Activated naive CD8-positive, alpha-beta T cell treated with anti-CD3 and anti-CD28 coated beads, Interleukin-2, amount 10 ng/mL, durations not matched to agents 7 days and 5 days (primary cell): ENCODE measurements around the gene LONP2. TPM values are rescaled to one million over a fixed set of nuclear protein-coding genes. Genes with fewer than 3 reads are reported as not detected.
"Not testable (repeated sequence)": the region's sequence is repeated elsewhere in the genome, so short reads cannot be mapped to it uniquely, and the experiment has no call there.

Experiments used
- ATAC-seq: fragments of 150-1000 bp; cut with Tn5 transposase; one replicate; pipeline ENCODE4 v1.10.0; 2021; ENCODE audit warnings: low read depth, moderate library complexity
- POLR2A ChIA-PET: fragments of 350-600 bp; sonication (Branson Sonifier 250); formaldehyde crosslinking; loops from one replicate; lab custom pipeline; 2021; ENCODE audit warnings: antibody characterized with exemption; lab: Charles Lee
- DNase-seq: peaks from one replicate; pipeline ENCODE4 v3.0.0; 2021
- H3K27ac Mint-ChIP-seq: one replicate; pipeline ENCODE4 v1.8.0; 2022; ENCODE audit warnings: mild to moderate bottlenecking, mixed read lengths
- H3K27me3 Mint-ChIP-seq: one replicate; pipeline ENCODE4 v1.8.0; 2022; ENCODE audit warnings: mild to moderate bottlenecking, moderate library complexity, mixed read lengths
- H3K36me3 Mint-ChIP-seq: one replicate; pipeline ENCODE4 v1.8.0; 2021; ENCODE audit warnings: mild to moderate bottlenecking, mixed read lengths
- H3K4me1 Mint-ChIP-seq: one replicate; pipeline ENCODE4 v1.8.0; 2021; ENCODE audit warnings: mixed read lengths
- H3K4me3 Mint-ChIP-seq: one replicate; pipeline ENCODE4 v1.8.0; 2022; ENCODE audit warnings: mild to moderate bottlenecking, moderate library complexity, mixed read lengths
- H3K9me3 Mint-ChIP-seq: one replicate; pipeline ENCODE4 v1.8.0; 2021; ENCODE audit warnings: mixed read lengths
- total RNA-seq, 2 experiments: library from RNA; stranded (reverse); gene quantifications; one replicate each; pipeline ENCODE4 v1.2.3, GENCODE V29; 2021

Gene LONP2
- total RNA-seq, 2 experiments from 2014 or later = 66.3 to 70.0 TPM

- no peaks in the 10 kb centered on the region for H3K36me3 Mint-ChIP-seq
- no peaks in the 10 kb centered on the region for H3K4me1 Mint-ChIP-seq
- H3K4me3 Mint-ChIP-seq = no peak overlapping the region
- no peak overlapping the region for H3K27ac Mint-ChIP-seq
- no peak for DNase-seq
- H3K27me3 Mint-ChIP-seq = peaks cover 2% of the 10 kb centered on the region
- POLR2A ChIA-PET = no interaction called here
- ATAC-seq = no peak
- peaks cover 2% of the 10 kb centered on the region for H3K9me3 Mint-ChIP-seq
Observed at GRCh38 chr16:48218473-48218872, 25.6 kb upstream of the LONP2 start.

DNA sequence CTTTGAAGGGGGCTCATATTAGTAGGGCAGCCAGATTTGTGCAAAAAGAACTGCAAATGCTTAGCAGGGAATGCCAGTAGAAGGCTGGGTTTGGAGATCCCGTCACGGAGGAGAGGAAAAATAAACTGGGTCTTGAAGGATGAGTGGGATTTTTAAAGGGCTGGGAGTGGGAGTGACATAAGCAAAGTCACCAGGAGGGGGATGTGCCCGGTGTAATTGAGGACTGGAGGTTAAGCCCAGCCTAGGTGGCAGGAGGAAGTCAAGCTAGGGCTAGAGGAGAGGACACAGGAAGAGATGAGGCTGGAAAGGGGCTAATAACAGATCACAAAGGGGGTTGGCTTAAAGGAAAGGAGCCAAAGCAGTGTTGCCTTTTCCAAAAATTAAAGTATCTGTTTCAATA lies 23.2 kb upstream of the LONP2 start:
- H3K27ac Mint-ChIP-seq = no peak overlapping the region
- no peaks in the 10 kb centered on the region for H3K36me3 Mint-ChIP-seq
- H3K9me3 Mint-ChIP-seq = peaks cover 2% of the 10 kb centered on the region
- no peak overlapping the region for H3K4me3 Mint-ChIP-seq
- peaks cover 2% of the 10 kb centered on the region for H3K27me3 Mint-ChIP-seq
- ATAC-seq (no peak), DNase-seq (no peak)
- no peaks in the 10 kb centered on the region for H3K4me1 Mint-ChIP-seq
- POLR2A ChIA-PET = no interaction called here

- H3K27ac Mint-ChIP-seq = no peak overlapping the region
- POLR2A ChIA-PET = interaction anchor here (0.6 kb wide), 1 partner anchor 430 kb away, joined by 5 read pairs; no protein-coding TSS in a partner anchor
- H3K4me1 Mint-ChIP-seq = no peaks in the 10 kb centered on the region
- no peak overlapping the region for H3K4me3 Mint-ChIP-seq
- DNase-seq (no peak), ATAC-seq (no peak)
- peaks cover 2% of the 10 kb centered on the region for H3K9me3 Mint-ChIP-seq
- H3K36me3 Mint-ChIP-seq = no peaks in the 10 kb centered on the region
- no peaks in the 10 kb centered on the region for H3K27me3 Mint-ChIP-seq
Observed at GRCh38 chr16:48223490-48223889, 20.6 kb upstream of the LONP2 start.

DNA sequence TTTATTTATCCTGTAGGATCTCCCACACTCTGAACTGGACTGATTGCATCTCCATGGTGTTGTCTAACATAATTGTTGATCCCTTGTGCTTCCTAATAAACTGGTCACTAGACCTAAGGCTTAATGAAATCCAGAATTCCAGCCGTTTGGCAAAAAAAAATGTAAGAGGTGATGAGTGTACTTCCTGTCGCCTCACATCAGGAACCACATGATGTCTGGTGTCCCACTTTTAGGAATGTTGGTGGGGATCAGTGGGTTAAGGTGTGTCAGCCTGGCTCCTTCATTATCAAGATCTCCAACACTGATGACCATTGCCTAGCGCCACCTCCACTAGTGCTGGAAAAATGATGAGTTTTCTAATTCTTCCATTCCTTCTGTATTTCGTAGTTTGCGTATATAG lies 18.6 kb upstream of the LONP2 start:
- ATAC-seq (no peak), DNase-seq (no peak)
- Mint-ChIP-seq H3K27ac (no peak overlapping the region), H3K9me3 (no peaks in the 10 kb centered on the region), H3K4me1 (no peaks in the 10 kb centered on the region), H3K27me3 (no peaks in the 10 kb centered on the region), H3K4me3 (no peak overlapping the region), H3K36me3 (no peaks in the 10 kb centered on the region)
- POLR2A ChIA-PET = no interaction called here

DNA sequence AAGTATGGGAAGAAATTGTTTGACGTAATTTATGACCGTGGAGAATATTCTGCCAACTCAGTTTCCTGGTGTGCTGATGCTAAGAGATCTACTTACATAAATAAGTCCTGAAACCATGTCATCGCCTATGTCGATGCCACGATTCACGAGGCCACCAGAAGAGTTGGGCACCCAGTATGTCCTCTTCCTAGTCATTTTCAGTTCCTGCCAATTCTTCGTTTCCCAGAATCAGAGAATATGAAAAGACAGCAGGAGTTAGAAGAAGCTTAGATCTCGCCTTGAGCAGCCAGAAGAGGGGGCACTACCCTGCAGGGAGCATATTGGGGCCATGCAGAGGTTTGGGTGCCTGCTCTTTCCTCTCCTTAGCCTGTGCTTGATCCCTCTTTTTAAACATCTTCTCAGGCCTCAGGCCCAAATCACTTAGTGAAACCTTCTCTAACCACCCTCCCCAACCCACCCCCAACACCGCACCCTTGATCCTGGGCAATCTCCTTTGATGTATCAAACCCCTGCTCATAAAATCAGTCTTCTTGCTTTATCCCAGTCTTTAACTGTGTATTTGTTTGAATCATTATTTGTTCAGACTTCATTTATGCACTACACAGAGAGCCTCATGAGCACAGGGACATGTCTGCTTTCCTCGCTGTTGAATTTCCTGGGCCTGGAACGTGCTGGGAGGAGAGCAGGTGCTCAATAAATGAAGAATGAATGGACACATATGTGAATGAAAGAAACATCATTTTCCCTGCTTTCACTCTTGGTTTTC lies 12.2 kb upstream of the LONP2 start:
- Mint-ChIP-seq H3K4me3 (peak overlapping the region; percentile 29), H3K36me3 (no peaks in the 10 kb centered on the region), H3K9me3 (no peaks in the 10 kb centered on the region), H3K4me1 (peaks cover 18% of the 10 kb centered on the region), H3K27me3 (peaks cover 2% of the 10 kb centered on the region), H3K27ac (peak overlapping the region; percentile 60)
- POLR2A ChIA-PET = no interaction called here
- peak; percentile 86 for ATAC-seq
- DNase-seq = peak; percentile 52

DNA sequence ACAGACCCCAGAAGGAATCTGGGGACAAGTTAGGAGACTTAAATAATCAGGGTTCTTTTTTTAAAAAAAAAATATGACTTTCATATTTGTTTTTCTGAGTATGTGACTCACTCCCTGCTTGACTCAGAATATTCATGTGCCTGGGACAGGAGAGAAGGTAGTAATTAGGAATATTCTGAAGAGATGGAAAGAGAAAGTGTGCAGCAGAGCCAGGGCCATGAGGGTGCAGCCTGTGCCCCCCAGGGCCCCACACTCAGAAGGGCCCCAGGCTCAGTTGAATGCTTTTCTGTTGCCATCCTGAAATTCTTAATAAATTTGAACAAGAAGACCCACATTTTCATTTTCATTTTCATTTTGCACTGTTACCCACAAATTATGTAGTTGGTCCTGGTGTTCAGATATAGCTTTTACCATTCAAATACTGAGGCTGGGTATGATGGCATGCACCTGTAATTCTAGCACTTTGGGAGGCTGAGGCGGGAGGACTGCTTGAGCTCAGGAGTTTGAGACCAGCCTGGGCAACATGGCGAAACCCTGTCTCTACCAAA lies 11.5 kb upstream of the LONP2 start:
- DNase-seq = no peak
- POLR2A ChIA-PET = no interaction called here
- Mint-ChIP-seq H3K27me3 (peaks cover 2% of the 10 kb centered on the region), H3K4me3 (peak overlapping the region; percentile 29), H3K27ac (peak overlapping the region; percentile 60), H3K36me3 (no peaks in the 10 kb centered on the region), H3K9me3 (no peaks in the 10 kb centered on the region), H3K4me1 (peaks cover 18% of the 10 kb centered on the region)
- ATAC-seq = peak; percentile 36

GRCh38 chr16:48234630-48235029 lies 9.5 kb upstream of the LONP2 start:
- H3K4me3 Mint-ChIP-seq = no peak overlapping the region
- peaks cover 2% of the 10 kb centered on the region for H3K27me3 Mint-ChIP-seq

DNA sequence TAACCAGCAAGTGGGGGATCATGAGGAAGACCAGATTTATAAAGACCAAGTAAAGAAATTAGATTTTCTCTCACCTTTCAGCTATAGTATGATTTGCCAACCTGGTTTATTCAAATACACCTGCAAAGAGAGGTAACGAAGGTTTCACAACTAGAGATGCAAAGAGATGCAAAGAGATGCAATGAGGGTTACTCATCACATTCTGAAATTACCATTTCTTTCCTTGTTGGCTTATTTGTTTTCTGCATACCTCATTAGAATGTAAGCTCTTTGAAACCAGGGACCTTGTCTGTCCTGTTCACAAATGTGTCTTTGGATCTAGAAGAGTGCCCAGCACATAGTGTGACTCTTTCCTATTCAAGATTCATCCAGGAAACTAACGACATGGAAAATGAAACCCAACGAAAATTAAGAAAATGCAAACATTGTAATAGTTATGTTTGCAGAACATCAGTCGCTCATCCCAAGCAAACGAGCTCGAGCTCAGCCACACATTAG lies 9.0 kb upstream of the LONP2 start:
- H3K4me3 Mint-ChIP-seq = no peak overlapping the region
- DNase-seq (no peak), ATAC-seq (no peak)
- peaks cover 2% of the 10 kb centered on the region for H3K27me3 Mint-ChIP-seq
- H3K36me3 Mint-ChIP-seq = no peaks in the 10 kb centered on the region
- POLR2A ChIA-PET = no interaction called here
- peaks cover 18% of the 10 kb centered on the region for H3K4me1 Mint-ChIP-seq
- H3K27ac Mint-ChIP-seq = no peak overlapping the region
- H3K9me3 Mint-ChIP-seq = no peaks in the 10 kb centered on the region

More at GRCh38 chr16:48234630-48235029, 9.5 kb upstream of the LONP2 start:
- POLR2A ChIA-PET = no interaction called here
- Mint-ChIP-seq H3K36me3 (no peaks in the 10 kb centered on the region), H3K27ac (no peak overlapping the region), H3K9me3 (no peaks in the 10 kb centered on the region), H3K4me1 (peaks cover 18% of the 10 kb centered on the region)
- DNase-seq = no peak
- no peak for ATAC-seq

GRCh38 chr16:48235556-48236136 lies 8.5 kb upstream of the LONP2 start:
- Mint-ChIP-seq H3K9me3 (no peaks in the 10 kb centered on the region), H3K4me1 (peaks cover 18% of the 10 kb centered on the region), H3K27ac (no peak overlapping the region), H3K4me3 (no peak overlapping the region), H3K27me3 (peaks cover 2% of the 10 kb centered on the region), H3K36me3 (no peaks in the 10 kb centered on the region)
- POLR2A ChIA-PET = interaction anchor here (0.6 kb wide), 2 partner anchors 46 to 95 kb away, joined by 3 read pairs; no protein-coding TSS in a partner anchor
- ATAC-seq (no peak), DNase-seq (no peak)

DNA sequence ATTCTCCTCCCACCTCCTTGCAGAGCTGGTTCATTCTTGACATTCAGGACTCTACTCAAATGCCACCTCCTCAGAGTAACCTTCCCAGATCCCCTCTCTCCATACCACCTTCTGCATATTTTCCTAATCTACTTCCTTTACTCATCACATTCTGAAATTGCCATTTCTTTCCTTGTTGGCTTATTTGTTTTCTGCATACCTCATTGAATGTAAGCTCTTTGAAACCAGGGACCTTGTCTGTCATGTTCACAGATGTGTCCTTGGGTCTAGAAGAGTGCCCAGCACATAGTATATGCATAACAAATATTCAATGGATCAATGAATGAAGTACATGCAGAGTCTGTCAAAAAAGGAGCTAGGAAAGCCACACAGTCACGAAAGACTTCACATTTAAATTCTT lies 7.8 kb upstream of the LONP2 start:
- H3K27ac Mint-ChIP-seq = no peak overlapping the region

GRCh38 chr16:48240147-48240546 lies 4.0 kb upstream of the LONP2 start:
- H3K4me1 Mint-ChIP-seq, DNase-seq, H3K27me3 Mint-ChIP-seq, H3K9me3 Mint-ChIP-seq, ATAC-seq, POLR2A ChIA-PET, H3K36me3 Mint-ChIP-seq, H3K27ac Mint-ChIP-seq, H3K4me3 Mint-ChIP-seq: not testable (repeated sequence)

More for the DNA sequence above, 7.8 kb upstream of the LONP2 start:
- Mint-ChIP-seq H3K36me3 (no peaks in the 10 kb centered on the region), H3K9me3 (peaks cover 3% of the 10 kb centered on the region), H3K4me1 (peaks cover 16% of the 10 kb centered on the region), H3K27me3 (peaks cover 2% of the 10 kb centered on the region), H3K4me3 (no peak overlapping the region)
- DNase-seq (no peak), ATAC-seq (no peak)
- POLR2A ChIA-PET = interaction anchor here (0.6 kb wide), 1 partner anchor 46 kb away, joined by 3 read pairs; no protein-coding TSS in a partner anchor

- H3K9me3 Mint-ChIP-seq = peaks cover 3% of the 10 kb centered on the region
- peak overlapping the region; percentile 92 for H3K27ac Mint-ChIP-seq
- H3K4me3 Mint-ChIP-seq = peak overlapping the region; percentile 99
- ATAC-seq = no peak
- no peaks in the 10 kb centered on the region for H3K27me3 Mint-ChIP-seq
- peaks cover 22% of the 10 kb centered on the region for H3K4me1 Mint-ChIP-seq
- H3K36me3 Mint-ChIP-seq = peaks cover 5% of the 10 kb centered on the region
- no peak for DNase-seq
- POLR2A ChIA-PET = interaction anchor here (0.8 to 1.3 kb wide), 4 partner anchors 122 to 378 kb away, joined by 3 to 5 read pairs (median 3); partner anchors contain the start of gene SIAH1
Observed at GRCh38 chr16:48244863-48245195, 729 bp downstream of the LONP2 start.

DNA sequence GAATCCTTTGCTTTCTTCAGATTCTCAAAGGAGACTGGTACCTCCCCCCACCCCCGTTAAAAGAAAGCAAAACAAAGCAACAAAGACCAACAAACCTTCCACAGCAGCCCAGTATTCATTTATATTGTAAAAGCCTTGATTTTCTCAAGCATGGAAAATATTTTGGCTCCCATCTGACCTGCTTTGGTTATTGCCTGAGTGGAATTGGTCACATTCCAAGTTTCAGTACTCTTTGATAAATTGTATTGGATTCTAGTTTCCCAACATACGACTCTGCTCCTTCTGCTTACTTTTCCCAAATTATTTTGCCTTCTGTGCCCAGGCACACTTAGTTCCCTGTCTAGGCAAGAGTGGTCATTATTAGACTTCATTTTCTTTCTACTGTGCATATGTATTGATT lies 2.0 kb downstream of the LONP2 start:
- DNase-seq = no peak
- peaks cover 25% of the 10 kb centered on the region for H3K4me1 Mint-ChIP-seq
- POLR2A ChIA-PET = no interaction called here
- H3K9me3 Mint-ChIP-seq = peaks cover 2% of the 10 kb centered on the region
- H3K36me3 Mint-ChIP-seq = peaks cover 5% of the 10 kb centered on the region
- H3K4me3 Mint-ChIP-seq = peak overlapping the region; percentile 31
- H3K27ac Mint-ChIP-seq = no peak overlapping the region
- no peaks in the 10 kb centered on the region for H3K27me3 Mint-ChIP-seq
- no peak for ATAC-seq
